IMR-90 (cell line): ENCODE results near the gene MSH6. TPM values are rescaled to one million over a fixed set of nuclear protein-coding genes. Genes with fewer than 3 reads are reported as not detected.

Experiments used
- CEBPB ChIP-seq: IDR thresholded peaks from 2 replicates; pipeline ENCODE4 v1.6.1; 2012; ENCODE audit warnings: low read depth, low read length, improper control_type of control experiment
- CHD1 ChIP-seq: IDR thresholded peaks from 2 replicates; pipeline ENCODE4 v1.6.1; 2012; ENCODE audit warnings: low read depth, low read length, improper control_type of control experiment
- FOS ChIP-seq: fragments of 150-350 bp; IDR thresholded peaks from 2 replicates; pipeline ENCODE4 v1.6.1; 2016; ENCODE audit warnings: low read depth, low read length
- MAFK ChIP-seq: IDR thresholded peaks from 2 replicates; pipeline ENCODE4 v1.6.1; 2012; ENCODE audit warnings: low read depth, low read length, improper control_type of control experiment
- MXI1 ChIP-seq: IDR thresholded peaks from 2 replicates; pipeline ENCODE4 v1.6.1; 2012; ENCODE audit warnings: low read depth, mild to moderate bottlenecking, low read length, moderate library complexity, borderline replicate concordance
- POLR2A ChIP-seq: IDR thresholded peaks from 2 replicates; pipeline ENCODE4 v1.6.1; 2012; ENCODE audit warnings: mild to moderate bottlenecking, low read depth, low read length
- RCOR1 ChIP-seq: IDR thresholded peaks from 2 replicates; pipeline ENCODE4 v1.6.1; 2012; ENCODE audit warnings: mild to moderate bottlenecking, low read length, improper control_type of control experiment; ENCODE audit not compliant: insufficient replicate concordance
- polyA plus RNA-seq, 3 experiments: library from polyadenylated mRNA; depleted of rRNA; stranded (reverse); fragments of >200 nt; gene quantifications; 2 replicates each; pipeline ENCODE4 v1.2.3, GENCODE V29; 2012; ENCODE audit warnings: low replicate concordance in 1 of 3
- total RNA-seq: library from RNA; depleted of rRNA; stranded (reverse); fragments of >200 nt; gene quantifications from 2 replicates; pipeline ENCODE4 v1.2.3, GENCODE V29; 2012
- TF ChIP-seq, protein P1 (sequence below): fragments of 150-350 bp; IDR thresholded peaks from 2 replicates; pipeline ENCODE4 v1.6.1; 2017; ENCODE audit warnings: mild to moderate bottlenecking, antibody characterized with exemption, low read length, low read depth
- TF ChIP-seq, protein P2 (sequence below): fragments of 150-350 bp; IDR thresholded peaks from 2 replicates; pipeline ENCODE4 v1.6.1; 2016; ENCODE audit warnings: low read depth, mild to moderate bottlenecking, low read length, moderate library complexity, borderline replicate concordance

The MSH6 gene
- total and polyA plus RNA-seq, 2 of the 4 experiments (the other 2 are of a cell fraction), result 17.1 to 48.9 TPM

DNA sequence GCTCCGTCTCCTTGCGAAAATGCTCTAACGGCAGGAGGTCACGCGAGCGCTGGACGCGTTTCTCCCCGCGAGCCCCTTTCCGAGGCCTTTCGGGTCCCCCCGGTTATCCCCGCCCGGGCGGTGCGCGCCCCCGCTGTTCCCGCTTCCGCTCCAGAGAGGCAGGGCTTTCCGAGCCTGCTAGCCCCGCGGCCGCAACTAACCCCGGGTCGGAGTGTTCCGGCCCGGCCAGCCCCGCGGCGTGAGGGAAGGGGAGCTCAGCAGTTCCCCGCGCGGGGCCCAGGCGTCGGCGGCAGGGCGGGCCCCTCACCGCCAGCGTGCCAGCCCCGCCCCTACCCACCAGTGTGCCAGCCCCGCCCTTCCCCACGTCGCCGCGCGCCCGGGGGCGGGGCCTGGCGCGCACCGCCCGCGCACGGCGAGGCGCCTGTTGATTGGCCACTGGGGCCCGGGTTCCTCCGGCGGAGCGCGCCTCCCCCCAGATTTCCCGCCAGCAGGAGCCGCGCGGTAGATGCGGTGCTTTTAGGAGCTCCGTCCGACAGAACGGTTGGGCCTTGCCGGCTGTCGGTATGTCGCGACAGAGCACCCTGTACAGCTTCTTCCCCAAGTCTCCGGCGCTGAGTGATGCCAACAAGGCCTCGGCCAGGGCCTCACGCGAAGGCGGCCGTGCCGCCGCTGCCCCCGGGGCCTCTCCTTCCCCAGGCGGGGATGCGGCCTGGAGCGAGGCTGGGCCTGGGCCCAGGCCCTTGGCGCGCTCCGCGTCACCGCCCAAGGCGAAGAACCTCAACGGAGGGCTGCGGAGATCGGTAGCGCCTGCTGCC lies at the start of gene MSH6 (continued):
- TF ChIP-seq RCOR1 (no peak), CHD1 (no peak), CEBPB (no peak), POLR2A (peak; percentile 80), FOS (0 out of 2 replicates have a peak, but pooled peaks have one; percentile 5), MAFK (no peak), MXI1 (no peak)
- TF ChIP-seq, protein P1, sequence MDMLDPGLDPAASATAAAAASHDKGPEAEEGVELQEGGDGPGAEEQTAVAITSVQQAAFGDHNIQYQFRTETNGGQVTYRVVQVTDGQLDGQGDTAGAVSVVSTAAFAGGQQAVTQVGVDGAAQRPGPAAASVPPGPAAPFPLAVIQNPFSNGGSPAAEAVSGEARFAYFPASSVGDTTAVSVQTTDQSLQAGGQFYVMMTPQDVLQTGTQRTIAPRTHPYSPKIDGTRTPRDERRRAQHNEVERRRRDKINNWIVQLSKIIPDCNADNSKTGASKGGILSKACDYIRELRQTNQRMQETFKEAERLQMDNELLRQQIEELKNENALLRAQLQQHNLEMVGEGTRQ, result 0 out of 2 replicates have a peak, but pooled peaks have one; percentile 2
- TF ChIP-seq, protein P2, sequence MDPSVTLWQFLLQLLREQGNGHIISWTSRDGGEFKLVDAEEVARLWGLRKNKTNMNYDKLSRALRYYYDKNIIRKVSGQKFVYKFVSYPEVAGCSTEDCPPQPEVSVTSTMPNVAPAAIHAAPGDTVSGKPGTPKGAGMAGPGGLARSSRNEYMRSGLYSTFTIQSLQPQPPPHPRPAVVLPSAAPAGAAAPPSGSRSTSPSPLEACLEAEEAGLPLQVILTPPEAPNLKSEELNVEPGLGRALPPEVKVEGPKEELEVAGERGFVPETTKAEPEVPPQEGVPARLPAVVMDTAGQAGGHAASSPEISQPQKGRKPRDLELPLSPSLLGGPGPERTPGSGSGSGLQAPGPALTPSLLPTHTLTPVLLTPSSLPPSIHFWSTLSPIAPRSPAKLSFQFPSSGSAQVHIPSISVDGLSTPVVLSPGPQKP, result no peak
